Endothelial cell of umbilical vein (primary cell): ENCODE data around the gene PRSS33. TPM values are rescaled to one million over a fixed set of nuclear protein-coding genes. Genes with fewer than 3 reads are reported as not detected.

Experiments used
- BruUV-seq: library from RNA; stranded (reverse); fragments of 400-500 nt; replicated peaks from 2 replicates; lab custom pipeline; 2021; lab: Mats Ljungman, UMichigan
- CTCF ChIA-PET: fragments of 300-600, 350-600 bp; sonication (Branson Sonifier 250); formaldehyde crosslinking; loops from one replicate; lab custom pipeline; 2021; ENCODE audit warnings: antibody characterized with exemption, inconsistent platforms; lab: Charles Lee
- POLR2A ChIA-PET: fragments of 300-600, 350-600 bp; sonication (Branson Sonifier 250); formaldehyde crosslinking; loops from one replicate; lab custom pipeline; 2021; ENCODE audit warnings: antibody characterized with exemption, inconsistent platforms; lab: Charles Lee
- DNase-seq: peaks from one replicate; pipeline ENCODE4 v3.0.0-alpha.2; 2011; ENCODE audit warnings: low read depth, low spot score
- FAIRE-seq: peaks from 2 replicates; lab custom pipeline; 2011; peaks lifted over from hg19 to GRCh38; lab: Jason Lieb, UNC
- H2AFZ ChIP-seq: 2 replicates; pipeline ENCODE4 v1.6.0; 2012; ENCODE audit warnings: low read depth, low read length, control low read depth, inconsistent platforms
- H3K27ac ChIP-seq: 2 replicates; pipeline ENCODE4 v1.5.1; 2011; ENCODE audit warnings: low read depth, mild to moderate bottlenecking, control low read depth, low read length, moderate library complexity; ENCODE audit not compliant: insufficient read depth
- H3K27me3 ChIP-seq, 2 experiments: 2 replicates each; pipeline versions ENCODE4 v1.6.0 to v1.6.1; 2011; ENCODE audit warnings: low read length in 2 of 2, mixed read lengths in 1 of 2; ENCODE audit not compliant: control insufficient read depth in 2 of 2, insufficient read depth in 2 of 2
- H3K36me3 ChIP-seq, 2 experiments: 2 replicates in 1 of 2; 3 replicates in 1 of 2; pipeline ENCODE4 v1.5.1; 2011; ENCODE audit warnings: low read length in 2 of 2, mild to moderate bottlenecking in 1 of 2, moderate library complexity in 1 of 2; ENCODE audit not compliant: control insufficient read depth in 2 of 2, insufficient read depth in 2 of 2; ENCODE audit errors: extremely low read depth in 1 of 2
- H3K4me1 ChIP-seq: 3 replicates; pipeline ENCODE4 v1.5.1; 2011; ENCODE audit warnings: mild to moderate bottlenecking, low read length; ENCODE audit not compliant: control insufficient read depth, insufficient read depth; ENCODE audit errors: extremely low read depth
- H3K4me2 ChIP-seq: 2 replicates; pipeline ENCODE4 v1.6.1; 2011; ENCODE audit warnings: low read length, control low read depth, mixed read lengths; ENCODE audit not compliant: insufficient read depth
- H3K4me3 ChIP-seq, 3 experiments: fragments of 200-600 bp in 1 of 3; sonication (generic), shearing (Covaris generic) in 1 of 3; replicated peaks in 1 of 3; 2 replicates each; pipeline ENCODE4 v1.5.1; 2011 to 2016; ENCODE audit warnings: control low read depth in 3 of 3, low read length in 3 of 3, mild to moderate bottlenecking in 2 of 3, inconsistent platforms in 1 of 3, low read depth in 1 of 3, moderate library complexity in 1 of 3; ENCODE audit not compliant: insufficient read depth in 1 of 3
- H3K79me2 ChIP-seq: 2 replicates; pipeline ENCODE4 v1.6.0; 2012; ENCODE audit warnings: low read length, inconsistent platforms; ENCODE audit not compliant: control insufficient read depth, insufficient read depth
- H3K9ac ChIP-seq: replicated peaks from 2 replicates; pipeline ENCODE3; 2011; ENCODE audit warnings: low read length, control low read depth; ENCODE audit not compliant: insufficient read depth; ENCODE audit errors: extremely low read depth
- H3K9me1 ChIP-seq: replicated peaks from 3 replicates; pipeline ENCODE4 v1.6.0; 2011; ENCODE audit warnings: mild to moderate bottlenecking, low read length; ENCODE audit not compliant: control insufficient read depth, insufficient read depth; ENCODE audit errors: extremely low read depth
- H3K9me3 ChIP-seq: replicated peaks from 2 replicates; pipeline ENCODE4 v1.5.1; 2012; ENCODE audit warnings: low read length, inconsistent platforms; ENCODE audit not compliant: control insufficient read depth, insufficient read depth
- H4K20me1 ChIP-seq: replicated peaks from 2 replicates; pipeline ENCODE3; 2011; ENCODE audit warnings: mild to moderate bottlenecking, low read length; ENCODE audit not compliant: control insufficient read depth, insufficient read depth; ENCODE audit errors: extremely low read depth
- EZH2 ChIP-seq: IDR thresholded peaks from 2 replicates; pipeline ENCODE4 v1.6.1; 2012; ENCODE audit warnings: borderline replicate concordance, low read depth, mild to moderate bottlenecking, moderate library complexity, low read length, inconsistent platforms; ENCODE audit not compliant: severe bottlenecking
- FOS ChIP-seq: IDR thresholded peaks from 2 replicates; pipeline ENCODE4 v1.6.1; 2011; ENCODE audit warnings: mild to moderate bottlenecking, low read length, moderate library complexity, borderline replicate concordance; ENCODE audit not compliant: insufficient read depth
- GATA2 ChIP-seq: IDR thresholded peaks from 2 replicates; pipeline ENCODE4 v1.7.0; 2011; ENCODE audit warnings: low read depth, mild to moderate bottlenecking, moderate library complexity, mixed read lengths, low read length; ENCODE audit not compliant: insufficient read length, insufficient read depth
- JUN ChIP-seq: IDR thresholded peaks from 2 replicates; pipeline ENCODE4 v1.6.1; 2011; ENCODE audit warnings: borderline replicate concordance, low read depth; ENCODE audit not compliant: insufficient read length, insufficient read depth
- MYC ChIP-seq: IDR thresholded peaks from one replicate; pipeline ENCODE4 v1.6.1; 2011; ENCODE audit warnings: mild to moderate bottlenecking, low read depth, low read length
- POLR2A ChIP-seq: IDR thresholded peaks from 2 replicates; pipeline ENCODE4 v1.6.1; 2012; ENCODE audit warnings: low read depth, mild to moderate bottlenecking, control low read depth, low read length
- POLR2AphosphoS5 ChIP-seq: IDR thresholded peaks from 2 replicates; pipeline ENCODE4 v1.6.1; 2012; ENCODE audit warnings: low read depth, mild to moderate bottlenecking, control low read depth, low read length, moderate library complexity; ENCODE audit not compliant: insufficient read depth
- dilution Hi-C: fragments of 300-500 bp; cut with MboI; formaldehyde crosslinking; loops from one replicate; pipeline ENCODE4 v1.15.0; 2019; ENCODE audit warnings: low sequenced_read_pairs; ENCODE audit not compliant: extremely low pct_ligation_motif_present
- intact Hi-C: fragments of 100-400 bp; cut with micrococcal nuclease; formaldehyde crosslinking; loops from one replicate; pipeline ENCODE4 v1.10.0; 2022
- polyA plus RNA-seq, 4 experiments: library from polyadenylated mRNA; depleted of rRNA in 3 of 4; stranded (reverse) in 3 of 4; unstranded in 1 of 4; fragments of >200 nt; gene quantifications; 2 replicates each; pipeline versions ENCODE4 v1.2.1 to v1.2.3, GENCODE V29; 2011 to 2012; ENCODE audit warnings: missing spikeins in 1 of 4
- total RNA-seq: library from RNA; stranded (reverse); gene quantifications from 2 replicates; pipeline ENCODE4 v1.2.3, GENCODE V29; 2021
- TF ChIP-seq, protein P1 (sequence below): IDR thresholded peaks from 2 replicates; pipeline ENCODE4 v1.6.1; 2011; ENCODE audit not compliant: insufficient read depth, insufficient read length
- TF ChIP-seq, protein P2 (sequence below), 2 donors: IDR thresholded peaks; 1 replicate in 1 of 2; 2 replicates in 1 of 2; pipeline ENCODE4 v1.5.1; 2011; ENCODE audit warnings: low read length in 2 of 2, mild to moderate bottlenecking in 2 of 2, moderate library complexity in 2 of 2, control low read depth in 1 of 2, inconsistent platforms in 1 of 2, low read depth in 1 of 2; ENCODE audit not compliant: insufficient read depth in 1 of 2; ENCODE audit errors: extremely low read depth in 1 of 2

PRSS33 gene
- total and polyA plus RNA-seq, 2 donors (not counting 3 experiments of a cell fraction or from before 2014, with no cell fraction given) = not detected

DNA sequence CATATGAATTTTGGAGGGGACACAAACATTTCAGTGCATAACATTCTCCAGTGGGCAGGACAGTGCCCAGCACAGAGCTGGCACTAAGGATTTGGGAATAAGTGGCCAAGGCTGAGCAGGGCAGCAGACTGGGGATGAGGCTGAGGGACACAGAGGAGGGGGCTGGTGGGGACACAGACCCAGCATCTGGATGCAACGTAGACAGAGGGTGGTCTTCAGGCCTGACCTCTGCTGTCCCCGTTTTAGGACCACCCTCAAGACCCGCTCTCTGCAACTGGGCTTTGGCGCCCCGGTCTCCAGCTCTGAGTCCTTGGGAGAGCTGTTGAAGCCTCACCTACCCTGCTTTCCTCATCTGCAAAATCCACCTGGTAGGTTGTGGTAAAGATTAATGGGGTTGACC lies 3.3 kb upstream of the PRSS33 start:
- H3K9me3 ChIP-seq = no peaks in the 10 kb centered on the region
- H3K9ac ChIP-seq = no peak overlapping the region
- TF ChIP-seq, protein P1, sequence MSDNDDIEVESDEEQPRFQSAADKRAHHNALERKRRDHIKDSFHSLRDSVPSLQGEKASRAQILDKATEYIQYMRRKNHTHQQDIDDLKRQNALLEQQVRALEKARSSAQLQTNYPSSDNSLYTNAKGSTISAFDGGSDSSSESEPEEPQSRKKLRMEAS = no peak
- TF ChIP-seq FOS (no peak), GATA2 (no peak)
- TF ChIP-seq, protein P2, sequence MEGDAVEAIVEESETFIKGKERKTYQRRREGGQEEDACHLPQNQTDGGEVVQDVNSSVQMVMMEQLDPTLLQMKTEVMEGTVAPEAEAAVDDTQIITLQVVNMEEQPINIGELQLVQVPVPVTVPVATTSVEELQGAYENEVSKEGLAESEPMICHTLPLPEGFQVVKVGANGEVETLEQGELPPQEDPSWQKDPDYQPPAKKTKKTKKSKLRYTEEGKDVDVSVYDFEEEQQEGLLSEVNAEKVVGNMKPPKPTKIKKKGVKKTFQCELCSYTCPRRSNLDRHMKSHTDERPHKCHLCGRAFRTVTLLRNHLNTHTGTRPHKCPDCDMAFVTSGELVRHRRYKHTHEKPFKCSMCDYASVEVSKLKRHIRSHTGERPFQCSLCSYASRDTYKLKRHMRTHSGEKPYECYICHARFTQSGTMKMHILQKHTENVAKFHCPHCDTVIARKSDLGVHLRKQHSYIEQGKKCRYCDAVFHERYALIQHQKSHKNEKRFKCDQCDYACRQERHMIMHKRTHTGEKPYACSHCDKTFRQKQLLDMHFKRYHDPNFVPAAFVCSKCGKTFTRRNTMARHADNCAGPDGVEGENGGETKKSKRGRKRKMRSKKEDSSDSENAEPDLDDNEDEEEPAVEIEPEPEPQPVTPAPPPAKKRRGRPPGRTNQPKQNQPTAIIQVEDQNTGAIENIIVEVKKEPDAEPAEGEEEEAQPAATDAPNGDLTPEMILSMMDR (IDR thresholded peaks at IDR 0.05; ENCODE audit: extremely low read depth in 1 of 2, insufficient read depth in 1 of 2, low read depth in 1 of 2, low read length in 2 of 2) = no peak
- FAIRE-seq = no peak
- no peaks in the 10 kb centered on the region for H3K9me1 ChIP-seq
- H3K4me2 ChIP-seq = no peak overlapping the region
- DNase-seq = no peak
- H2AFZ ChIP-seq = no peak overlapping the region
- H3K36me3 ChIP-seq = no peaks in the 10 kb centered on the region
- intact Hi-C loops = no loop called here
- ChIA-PET CTCF (interaction anchor here (0.9 kb wide), 1 partner anchor 9 kb away, joined by 4 read pairs; no protein-coding TSS in a partner anchor), POLR2A (no interaction called here)
- no TSS peak for BruUV-seq
- H3K79me2 ChIP-seq = no peaks in the 10 kb centered on the region
- dilution Hi-C loops = no loop called here
- H3K27ac ChIP-seq = no peak overlapping the region
- H4K20me1 ChIP-seq = no peaks in the 10 kb centered on the region
- no peak overlapping the region for H3K4me3 ChIP-seq
- H3K27me3 ChIP-seq = peaks cover 6 to 10% of the 10 kb centered on the region in 2 experiments
- H3K4me1 ChIP-seq = no peaks in the 10 kb centered on the region

DNA sequence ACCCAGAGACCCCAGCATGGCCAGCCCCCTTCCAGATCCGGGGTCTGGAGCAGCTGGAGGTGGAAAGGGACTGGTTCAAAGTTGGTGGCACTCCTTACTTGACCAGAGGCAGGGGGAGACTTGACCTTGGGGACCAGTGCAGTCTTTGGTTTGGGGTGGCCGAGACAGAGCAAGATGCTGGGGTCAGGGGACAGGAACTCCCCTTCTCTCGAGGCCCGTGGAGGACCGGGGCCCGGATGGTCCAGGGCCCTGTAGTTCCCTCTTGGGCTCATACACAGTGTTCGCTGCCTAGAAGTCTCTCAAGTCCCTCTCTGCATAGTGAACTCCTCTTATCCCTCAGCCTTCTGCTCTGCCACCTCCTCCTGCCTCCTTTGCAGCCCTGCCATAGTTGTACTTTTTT lies 601 bp upstream of the PRSS33 start:
- DNase-seq (no peak), FAIRE-seq (no peak)
- H3K4me2 ChIP-seq = no peak overlapping the region
- H2AFZ ChIP-seq = no peak overlapping the region
- peaks cover 10 to 18% of the 10 kb centered on the region in 2 experiments for H3K27me3 ChIP-seq
- H3K79me2 ChIP-seq = no peaks in the 10 kb centered on the region
- H3K36me3 ChIP-seq = no peaks in the 10 kb centered on the region
- no peaks in the 10 kb centered on the region for H3K9me3 ChIP-seq
- no peak overlapping the region for H3K9ac ChIP-seq
- H3K9me1 ChIP-seq = no peaks in the 10 kb centered on the region
- TF ChIP-seq, protein P1 = no peak
- TF ChIP-seq POLR2A (no peak), GATA2 (no peak), MYC (no peak), FOS (no peak), JUN (no peak), EZH2 (no peak), POLR2AphosphoS5 (no peak)
- TF ChIP-seq, protein P2 (IDR thresholded peaks at IDR 0.05; ENCODE audit: extremely low read depth in 1 of 2, insufficient read depth in 1 of 2, low read depth in 1 of 2, low read length in 2 of 2) = no peak
- no peak overlapping the region for H3K27ac ChIP-seq
- H4K20me1 ChIP-seq = no peaks in the 10 kb centered on the region
- ChIA-PET POLR2A (no interaction called here), CTCF (no interaction called here)
- intact Hi-C loops = no loop called here
- BruUV-seq = no TSS peak
- H3K4me3 ChIP-seq = no peak overlapping the region
- dilution Hi-C loops = no loop called here
- H3K4me1 ChIP-seq = no peaks in the 10 kb centered on the region
